GM12878 (cell line): ENCODE data around the gene PKLR. TPM values are rescaled to one million over a fixed set of nuclear protein-coding genes. Genes with fewer than 3 reads are reported as not detected.
A peak's percentile ranks its signal among the peaks of the same experiment; 100 is the strongest.

ENCODE experiments used
- ASH2L ChIP-seq: fragments of 300-600, 200-600 bp; sonication (generic); IDR thresholded peaks from 2 replicates; pipeline ENCODE4 v1.6.1; 2017; ENCODE audit warnings: low read depth, mild to moderate bottlenecking, borderline replicate concordance
- CBFB ChIP-seq: IDR thresholded peaks from 2 replicates; pipeline ENCODE4 v1.6.1; 2016; ENCODE audit warnings: antibody characterized with exemption, low read depth
- CBX5 ChIP-seq: sonication (generic); IDR thresholded peaks from 2 replicates; pipeline ENCODE4 v1.6.1; 2016; ENCODE audit warnings: low read depth, moderate library complexity, mild to moderate bottlenecking, inconsistent platforms
- E4F1 ChIP-seq: fragments of 450-650 bp; IDR thresholded peaks from 2 replicates; pipeline ENCODE4 v1.6.1; 2018; ENCODE audit warnings: borderline replicate concordance, mild to moderate bottlenecking; ENCODE audit not compliant: partially characterized antibody
- EGR1 ChIP-seq, 2 experiments: IDR thresholded peaks; 1 replicate in 1 of 2; 2 replicates in 1 of 2; pipeline ENCODE4 v1.6.1; 2011 to 2012; ENCODE audit warnings: low read depth in 2 of 2, low read length in 2 of 2, borderline replicate concordance in 1 of 2, mild to moderate bottlenecking in 1 of 2, moderate library complexity in 1 of 2
- ELK1 ChIP-seq: IDR thresholded peaks from 2 replicates; pipeline ENCODE4 v1.6.1; 2012; ENCODE audit warnings: low read depth, low read length, improper control_type of control experiment
- KDM1A ChIP-seq: fragments of 200-600 bp; sonication (generic); IDR thresholded peaks from 2 replicates; pipeline ENCODE4 v1.6.1; 2016; ENCODE audit warnings: borderline replicate concordance
- KLF5 ChIP-seq: fragments of 450-650 bp; IDR thresholded peaks from 2 replicates; pipeline ENCODE4 v1.6.1; 2014; ENCODE audit warnings: mild to moderate bottlenecking; ENCODE audit not compliant: partially characterized antibody
- MEF2B ChIP-seq: fragments of 450-650 bp; IDR thresholded peaks from 2 replicates; pipeline ENCODE4 v1.6.1; 2018; ENCODE audit warnings: mild to moderate bottlenecking, moderate library complexity; ENCODE audit not compliant: partially characterized antibody, poor library complexity, severe bottlenecking
- MLLT1 ChIP-seq: fragments of 450-650 bp; IDR thresholded peaks from 2 replicates; pipeline ENCODE4 v1.6.1; 2016; ENCODE audit warnings: mild to moderate bottlenecking
- NBN ChIP-seq: fragments of 450-650 bp; IDR thresholded peaks from 2 replicates; pipeline ENCODE4 v1.6.1; 2016
- NFYA ChIP-seq: IDR thresholded peaks from 2 replicates; pipeline ENCODE4 v1.6.1; 2011; ENCODE audit warnings: low read depth, mild to moderate bottlenecking, low read length, improper control_type of control experiment, borderline replicate concordance
- POLR2AphosphoS5 ChIP-seq: IDR thresholded peaks from 2 replicates; pipeline ENCODE4 v1.6.1; 2011; ENCODE audit warnings: mild to moderate bottlenecking, low read length, inconsistent platforms
- RAD21 ChIP-seq: IDR thresholded peaks from 2 replicates; pipeline ENCODE4 v1.6.1; 2011; ENCODE audit warnings: mild to moderate bottlenecking, low read depth, low read length, moderate library complexity; ENCODE audit not compliant: insufficient read depth
- RBBP5 ChIP-seq: fragments of 200-600 bp; sonication (generic); conservative IDR thresholded peaks from 2 replicates; pipeline ENCODE4 v1.6.1; 2016
- SPI1 ChIP-seq: IDR thresholded peaks from 2 replicates; pipeline ENCODE4 v1.6.1; 2011; ENCODE audit warnings: low read depth, mild to moderate bottlenecking, low read length, moderate library complexity, borderline replicate concordance; ENCODE audit not compliant: insufficient read depth
- SREBF2 ChIP-seq: IDR thresholded peaks from 2 replicates; pipeline ENCODE4 v1.6.1; 2012; ENCODE audit warnings: mild to moderate bottlenecking, low read length
- STAT1 ChIP-seq: fragments of 450-650 bp; conservative IDR thresholded peaks from 2 replicates; pipeline ENCODE4 v1.6.1; 2014; ENCODE audit warnings: antibody characterized with exemption, mild to moderate bottlenecking
- TAF1 ChIP-seq: IDR thresholded peaks from 2 replicates; pipeline ENCODE4 v1.6.1; 2011; ENCODE audit warnings: mild to moderate bottlenecking, low read depth, low read length, borderline replicate concordance
- WRNIP1 ChIP-seq: IDR thresholded peaks from 2 replicates; pipeline ENCODE4 v1.6.1; 2011; ENCODE audit warnings: low read depth, low read length, improper control_type of control experiment, borderline replicate concordance
- ZNF207 ChIP-seq: fragments of 450-650 bp; IDR thresholded peaks from 2 replicates; pipeline ENCODE4 v1.6.1; 2014; ENCODE audit warnings: antibody characterized with exemption, mild to moderate bottlenecking, borderline replicate concordance
- polyA plus RNA-seq, 11 experiments: library from polyadenylated mRNA; depleted of rRNA in 4 of 11; unstranded in 6 of 11; stranded (reverse) in 5 of 11; fragments of >200 nt; fragmentation: Nextera tagmentation in 4 of 11; fragmentation: Illumina TruSeq in 1 of 11; extraction: Ambion mirVana in 4 of 11; extraction: Trizol in 1 of 11; gene quantifications; 1 replicate in 1 of 11; 2 replicates in 10 of 11; pipeline versions ENCODE4 v1.2.1 to v1.2.3, GENCODE V29; 2011 to 2016; ENCODE audit warnings: inconsistent platforms in 2 of 11, missing spikeins in 2 of 11, low read depth in 1 of 11
- total RNA-seq, 4 experiments: library from RNA; depleted of rRNA in 3 of 4; stranded (reverse); fragments of >200 nt in 3 of 4; fragmentation: Illumina TruSeq in 1 of 4; extraction: Trizol in 1 of 4; gene quantifications; 2 replicates each; pipeline versions ENCODE4 v1.2.1 to v1.2.3, GENCODE V29; 2013 to 2021

PKLR gene
- total and polyA plus RNA-seq, 10 of the 15 experiments (the other 5 are each of a cell fraction or from before 2014, with no cell fraction given): 0.04 to 0.15 (median 0.08) TPM; not detected in 7

DNA sequence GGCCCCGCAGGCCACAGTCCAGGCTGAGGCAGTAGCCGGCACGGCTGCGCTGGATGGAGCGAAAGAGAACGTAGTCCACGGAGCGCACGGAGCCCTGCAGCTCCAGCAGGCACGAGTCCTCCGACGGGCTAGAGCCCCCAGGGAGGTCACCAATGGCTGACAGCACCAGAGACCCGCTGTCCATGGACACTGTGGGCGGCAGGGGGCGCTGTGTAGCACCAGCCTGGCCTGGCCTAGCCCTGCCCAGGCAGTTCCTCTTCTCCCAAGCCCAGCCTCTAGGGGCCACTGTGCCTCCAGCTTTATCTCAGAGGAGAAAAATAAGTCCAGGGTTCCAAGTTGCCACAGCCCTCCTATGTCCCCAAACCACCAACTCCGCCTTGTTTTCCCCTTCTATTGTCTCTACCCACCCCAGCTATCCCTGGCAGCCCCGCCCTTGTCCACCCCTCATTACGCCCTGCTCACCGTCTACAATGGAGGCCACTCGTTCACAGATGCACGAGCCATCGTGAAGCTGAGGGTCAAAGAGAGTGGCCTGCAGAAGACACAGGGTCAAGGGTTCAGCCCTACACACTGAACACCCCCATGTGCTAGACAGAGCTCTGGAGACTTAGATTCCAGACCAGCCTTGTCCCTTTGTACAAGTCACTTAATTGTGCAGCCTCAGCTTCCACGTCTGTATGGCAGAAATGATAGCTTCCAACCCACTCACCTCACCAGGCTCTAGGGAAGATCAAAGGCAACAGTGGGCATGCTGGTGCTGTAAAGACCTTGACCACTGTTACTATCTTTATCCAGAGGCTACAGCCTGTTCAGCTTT lies 50.4 kb downstream of the PKLR start (continued):
- no peak for TF ChIP-seq E4F1
- TF ChIP-seq CBX5: no peak
- TF ChIP-seq MLLT1: peak; percentile 41; the same call in 1 of the 2 replicates
- TF ChIP-seq MEF2B: peak; percentile 76
- TF ChIP-seq KDM1A: no peak
- TF ChIP-seq SPI1: peak; percentile 95
- TF ChIP-seq TAF1: no peak
- no peak for TF ChIP-seq KLF5
- TF ChIP-seq RBBP5: no peak
- no peak for TF ChIP-seq WRNIP1
- peak; percentile 86 for TF ChIP-seq NBN
- TF ChIP-seq NFYA: no peak; the same call in 1 of the 2 replicates
- no peak for TF ChIP-seq POLR2AphosphoS5
- TF ChIP-seq SREBF2: no peak
- no peak for TF ChIP-seq ELK1
- TF ChIP-seq CBFB: peak; percentile 56; the same call in 1 of the 2 replicates
- peak; percentile 89 for TF ChIP-seq RAD21
- TF ChIP-seq ZNF207: peak; percentile 93
- TF ChIP-seq EGR1 (IDR thresholded peaks at IDR 0.05; ENCODE audit: borderline replicate concordance in 1 of 2, low read depth in 2 of 2, low read length in 2 of 2): no peak
- no peak for TF ChIP-seq ASH2L
- TF ChIP-seq STAT1: 0 out of 2 replicates have a peak, but pooled peaks have one; percentile 39
